BJ (cell line): ENCODE results near the gene NUMA1. TPM values are rescaled to one million over a fixed set of nuclear protein-coding genes. Genes with fewer than 3 reads are reported as not detected.

Experiments used
- CTCF ChIA-PET: fragments of 350-600 bp; formaldehyde crosslinking; extraction: SDS; loops from one replicate; lab custom pipeline; 2021; ENCODE audit warnings: antibody characterized with exemption, inconsistent platforms; lab: Yijun Ruan, JAX
- POLR2A ChIA-PET: fragments of 300-600 bp; sonication (Branson Sonifier 250); formaldehyde crosslinking; extraction: SDS; loops from one replicate; lab custom pipeline; 2021; ENCODE audit warnings: antibody characterized with exemption; lab: Charles Lee
- DNase-seq: peaks from one replicate; pipeline ENCODE4 v3.0.0-alpha.2; 2011; ENCODE audit warnings: low read depth
- H3K27me3 ChIP-seq: 2 replicates; pipeline ENCODE4 v1.6.0; 2011; ENCODE audit warnings: low read length; ENCODE audit not compliant: control insufficient read depth, insufficient read depth
- H3K36me3 ChIP-seq: 2 replicates; pipeline ENCODE4 v1.5.1; 2011; ENCODE audit warnings: low read length; ENCODE audit not compliant: control insufficient read depth, insufficient read depth
- H3K4me3 ChIP-seq: 2 replicates; pipeline ENCODE4 v1.5.1; 2011; ENCODE audit warnings: low read depth, mild to moderate bottlenecking, control low read depth, low read length
- polyA plus RNA-seq: library from polyadenylated mRNA; depleted of rRNA; stranded (reverse); fragments of >200 nt; gene quantifications from 2 replicates; pipeline ENCODE4 v1.2.3, GENCODE V29; 2011
- TF ChIP-seq, protein P1 (sequence below): IDR thresholded peaks from 2 replicates; pipeline ENCODE4 v1.5.1; 2011; ENCODE audit warnings: low read depth, mild to moderate bottlenecking, control low read depth, inconsistent platforms, low read length, moderate library complexity; ENCODE audit not compliant: insufficient read depth

NUMA1 gene
- polyA plus RNA-seq, 1 experiment: 120 TPM

- TF ChIP-seq, protein P1, sequence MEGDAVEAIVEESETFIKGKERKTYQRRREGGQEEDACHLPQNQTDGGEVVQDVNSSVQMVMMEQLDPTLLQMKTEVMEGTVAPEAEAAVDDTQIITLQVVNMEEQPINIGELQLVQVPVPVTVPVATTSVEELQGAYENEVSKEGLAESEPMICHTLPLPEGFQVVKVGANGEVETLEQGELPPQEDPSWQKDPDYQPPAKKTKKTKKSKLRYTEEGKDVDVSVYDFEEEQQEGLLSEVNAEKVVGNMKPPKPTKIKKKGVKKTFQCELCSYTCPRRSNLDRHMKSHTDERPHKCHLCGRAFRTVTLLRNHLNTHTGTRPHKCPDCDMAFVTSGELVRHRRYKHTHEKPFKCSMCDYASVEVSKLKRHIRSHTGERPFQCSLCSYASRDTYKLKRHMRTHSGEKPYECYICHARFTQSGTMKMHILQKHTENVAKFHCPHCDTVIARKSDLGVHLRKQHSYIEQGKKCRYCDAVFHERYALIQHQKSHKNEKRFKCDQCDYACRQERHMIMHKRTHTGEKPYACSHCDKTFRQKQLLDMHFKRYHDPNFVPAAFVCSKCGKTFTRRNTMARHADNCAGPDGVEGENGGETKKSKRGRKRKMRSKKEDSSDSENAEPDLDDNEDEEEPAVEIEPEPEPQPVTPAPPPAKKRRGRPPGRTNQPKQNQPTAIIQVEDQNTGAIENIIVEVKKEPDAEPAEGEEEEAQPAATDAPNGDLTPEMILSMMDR: no peak
- no peaks in the 10 kb centered on the region; the same call in 1 of the 2 replicates for H3K36me3 ChIP-seq
- no peak for DNase-seq
- ChIA-PET CTCF (interaction anchor here (0.9 to 1.4 kb wide), 4 partner anchors 24 to 37 kb away, joined by 3 to 5 read pairs (median 3); no protein-coding TSS in a partner anchor), POLR2A (no interaction called here)
- no peak overlapping the region for H3K4me3 ChIP-seq
- no peaks in the 10 kb centered on the region for H3K27me3 ChIP-seq
Observed at GRCh38 chr11:72067266-72067665, 13.1 kb downstream of the NUMA1 start.

DNA sequence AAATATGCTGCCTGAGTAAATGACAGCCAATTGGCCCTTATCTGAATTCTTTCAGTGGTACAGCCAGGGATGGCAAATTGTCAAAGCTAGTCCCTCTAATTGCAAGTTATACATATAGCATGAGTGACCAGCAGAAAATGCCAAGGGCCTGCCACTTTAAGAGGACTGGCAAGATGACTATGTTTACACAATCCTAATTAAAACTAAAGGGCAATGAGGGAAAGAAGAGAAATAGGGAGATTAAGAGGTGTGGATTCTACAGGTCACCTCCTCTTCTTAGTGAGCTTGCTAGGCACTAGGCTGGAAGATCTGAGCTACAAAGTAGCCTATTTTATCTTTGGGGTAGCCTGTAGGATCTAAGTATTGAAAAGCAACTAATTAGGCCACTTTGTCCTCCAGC lies 13.5 kb downstream of the NUMA1 start:
- POLR2A ChIA-PET: no interaction called here
- CTCF ChIA-PET: interaction anchor here (0.8 to 1.4 kb wide), 3 partner anchors 13 to 26 kb away, joined by 3 to 5 read pairs (median 3); no protein-coding TSS in a partner anchor
- DNase-seq: no peak
- H3K27me3 ChIP-seq: no peaks in the 10 kb centered on the region
- no peaks in the 10 kb centered on the region; the same call in 1 of the 2 replicates for H3K36me3 ChIP-seq
- TF ChIP-seq, protein P1: no peak
- H3K4me3 ChIP-seq: no peak overlapping the region

GRCh38 chr11:72061739-72062396 lies 18.5 kb downstream of the NUMA1 start:
- ChIA-PET CTCF (interaction anchor here (1.1 to 1.6 kb wide), 2 partner anchors 12 to 14 kb away, joined by 3 read pairs; no protein-coding TSS in a partner anchor), POLR2A (no interaction called here)
- Histone ChIP-seq H3K36me3 (no peaks in the 10 kb centered on the region; the same call in 1 of the 2 replicates), H3K4me3 (no peak overlapping the region), H3K27me3 (no peaks in the 10 kb centered on the region)
- no peak for DNase-seq
- TF ChIP-seq, protein P1: no peak

GRCh38 chr11:72058416-72059034 lies 21.8 kb downstream of the NUMA1 start:
- Histone ChIP-seq H3K36me3 (no peaks in the 10 kb centered on the region), H3K4me3 (no peak overlapping the region), H3K27me3 (no peaks in the 10 kb centered on the region)
- no peak for DNase-seq
- TF ChIP-seq, protein P1: no peak
- POLR2A ChIA-PET: no interaction called here
- CTCF ChIA-PET: interaction anchor here (0.7 to 1.9 kb wide), 3 partner anchors 10 to 19 kb away, joined by 3 to 7 read pairs (median 4); no protein-coding TSS in a partner anchor
